Smooth muscle cell (in vitro differentiated cells): ENCODE data around the gene FHL5. TPM values are rescaled to one million over a fixed set of nuclear protein-coding genes. Genes with fewer than 3 reads are reported as not detected.

Experiments
- DNase-seq: peaks from one replicate; lab custom pipeline; 2025; ENCODE audit not compliant: unreplicated experiment; lab: John Stamatoyannopoulos, UW
- H2AFZ ChIP-seq: fragments of 200-600 bp; sonication (generic); 2 replicates; pipeline ENCODE4 v1.6.0; 2016; ENCODE audit warnings: antibody characterized with exemption, low read depth, mild to moderate bottlenecking
- H3F3A ChIP-seq: fragments of 200-600 bp; sonication (generic); 2 replicates; pipeline ENCODE4 v1.6.0; 2017; ENCODE audit warnings: antibody characterized with exemption, low read depth
- H3K27ac ChIP-seq: fragments of 200-600 bp; sonication (generic); 2 replicates; pipeline ENCODE4 v1.5.1; 2016; ENCODE audit warnings: low read depth, mild to moderate bottlenecking
- H3K27me3 ChIP-seq: fragments of 200-600 bp; sonication (generic); 2 replicates; pipeline ENCODE4 v1.6.1; 2016; ENCODE audit warnings: low read depth, mild to moderate bottlenecking
- H3K36me3 ChIP-seq: fragments of 200-600 bp; sonication (generic); 2 replicates; pipeline ENCODE4 v1.5.1; 2016; ENCODE audit warnings: low read depth
- H3K4me1 ChIP-seq: fragments of 200-600 bp; sonication (generic); 2 replicates; pipeline ENCODE4 v1.5.1; 2016; ENCODE audit warnings: low read depth
- H3K4me2 ChIP-seq: fragments of 200-600 bp; sonication (generic); 2 replicates; pipeline ENCODE4 v1.6.0; 2016; ENCODE audit warnings: mild to moderate bottlenecking
- H3K4me3 ChIP-seq: fragments of 200-600 bp; sonication (generic); 2 replicates; pipeline ENCODE4 v1.5.1; 2016; ENCODE audit warnings: mild to moderate bottlenecking
- H3K79me2 ChIP-seq: fragments of 200-600 bp; sonication (generic); 2 replicates; pipeline ENCODE4 v1.6.0; 2016; ENCODE audit warnings: low read depth, mild to moderate bottlenecking
- H3K9ac ChIP-seq: fragments of 200-600 bp; sonication (generic); 2 replicates; pipeline ENCODE4 v1.6.0; 2016; ENCODE audit warnings: low read depth
- H3K9me3 ChIP-seq: fragments of 200-600 bp; sonication (generic); replicated peaks from 2 replicates; pipeline ENCODE4 v1.5.1; 2016; ENCODE audit warnings: low read depth
- H4K20me1 ChIP-seq: fragments of 200-600 bp; sonication (generic); 2 replicates; pipeline ENCODE4 v1.6.0; 2016; ENCODE audit warnings: low read depth
- WGBS: methylation state at CpG from one replicate; pipeline ENCODE4 v1.1.7; 2016; ENCODE audit warnings: low lambda C conversion rate; 5-methylcytosine and 5-hydroxymethylcytosine counted together
- polyA plus RNA-seq: library from polyadenylated mRNA; unstranded; fragments of >200 nt; fragmentation: Nextera tagmentation; extraction: Ambion mirVana; gene quantifications from 2 replicates; pipeline ENCODE4 v1.2.1, GENCODE V29; 2016
- total RNA-seq: library from RNA; depleted of rRNA; stranded (reverse); fragments of >200 nt; gene quantifications from 2 replicates; pipeline ENCODE4 v1.2.3, GENCODE V29; 2014
- TF ChIP-seq, protein P1 (sequence below): fragments of 200-600 bp; sonication (generic); IDR thresholded peaks from 2 replicates; pipeline ENCODE4 v1.5.1; 2017; ENCODE audit warnings: borderline replicate concordance, mild to moderate bottlenecking, antibody characterized with exemption; ENCODE audit not compliant: insufficient read depth, poor library complexity, severe bottlenecking

Gene FHL5
- total and polyA plus RNA-seq, 2 experiments from 2014 or later, result not detected

DNA sequence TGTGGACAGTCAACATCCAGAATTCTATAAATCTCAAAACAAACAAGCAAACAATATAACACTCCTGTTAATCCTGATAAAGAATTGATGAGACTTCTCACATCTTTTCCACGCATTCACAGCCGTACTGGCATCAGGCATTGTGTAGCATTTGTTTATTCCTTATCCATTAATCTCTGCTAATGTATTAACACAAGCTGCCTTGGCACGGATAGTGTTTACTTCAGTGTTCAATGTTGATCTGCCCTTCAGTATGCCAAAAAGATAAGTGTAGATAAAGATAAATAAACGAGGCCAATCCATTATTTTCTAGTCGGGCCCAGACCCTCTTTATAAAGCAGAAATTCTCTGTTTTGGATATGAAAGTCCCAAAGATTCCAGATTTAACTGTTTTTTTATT lies 25.2 kb upstream of the FHL5 start:
- Histone ChIP-seq H3K4me3 (no peak overlapping the region), H3K4me2 (no peak overlapping the region), H3F3A (no peaks in the 10 kb centered on the region), H3K9ac (no peak overlapping the region), H3K9me3 (no peaks in the 10 kb centered on the region), H2AFZ (no peak overlapping the region), H3K4me1 (no peaks in the 10 kb centered on the region), H4K20me1 (no peaks in the 10 kb centered on the region), H3K36me3 (peaks cover 14% of the 10 kb centered on the region), H3K79me2 (no peaks in the 10 kb centered on the region), H3K27ac (no peak overlapping the region), H3K27me3 (no peaks in the 10 kb centered on the region)
- TF ChIP-seq, protein P1, sequence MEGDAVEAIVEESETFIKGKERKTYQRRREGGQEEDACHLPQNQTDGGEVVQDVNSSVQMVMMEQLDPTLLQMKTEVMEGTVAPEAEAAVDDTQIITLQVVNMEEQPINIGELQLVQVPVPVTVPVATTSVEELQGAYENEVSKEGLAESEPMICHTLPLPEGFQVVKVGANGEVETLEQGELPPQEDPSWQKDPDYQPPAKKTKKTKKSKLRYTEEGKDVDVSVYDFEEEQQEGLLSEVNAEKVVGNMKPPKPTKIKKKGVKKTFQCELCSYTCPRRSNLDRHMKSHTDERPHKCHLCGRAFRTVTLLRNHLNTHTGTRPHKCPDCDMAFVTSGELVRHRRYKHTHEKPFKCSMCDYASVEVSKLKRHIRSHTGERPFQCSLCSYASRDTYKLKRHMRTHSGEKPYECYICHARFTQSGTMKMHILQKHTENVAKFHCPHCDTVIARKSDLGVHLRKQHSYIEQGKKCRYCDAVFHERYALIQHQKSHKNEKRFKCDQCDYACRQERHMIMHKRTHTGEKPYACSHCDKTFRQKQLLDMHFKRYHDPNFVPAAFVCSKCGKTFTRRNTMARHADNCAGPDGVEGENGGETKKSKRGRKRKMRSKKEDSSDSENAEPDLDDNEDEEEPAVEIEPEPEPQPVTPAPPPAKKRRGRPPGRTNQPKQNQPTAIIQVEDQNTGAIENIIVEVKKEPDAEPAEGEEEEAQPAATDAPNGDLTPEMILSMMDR, result no peak
- no peak for DNase-seq
- WGBS, result 92% methylated on average over 5 of the region's 5 CpGs

- TF ChIP-seq, protein P1, result peak; percentile 40
- H3K27me3 ChIP-seq, result no peaks in the 10 kb centered on the region
Measured at GRCh38 chr6:96542702-96543101, 20.2 kb upstream of the FHL5 start.

DNA sequence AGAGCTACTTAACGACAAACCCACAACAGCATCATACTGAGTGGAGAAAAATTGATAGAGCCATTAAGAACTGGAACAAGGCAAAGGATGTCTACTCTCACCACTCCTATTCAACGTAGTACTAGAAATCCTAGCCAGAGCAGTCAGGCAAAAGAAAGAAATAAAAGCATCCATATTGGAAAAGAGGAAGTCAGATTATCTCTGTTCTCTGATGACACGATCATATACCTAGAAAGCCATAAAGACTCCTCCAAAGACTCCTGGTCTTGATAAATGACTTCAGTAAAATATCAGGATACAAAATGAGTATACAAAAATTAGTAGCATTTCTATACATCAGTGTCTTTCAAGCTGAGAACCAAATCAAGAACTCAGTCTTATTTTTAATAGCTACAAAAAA lies 17.0 kb upstream of the FHL5 start:
- Histone ChIP-seq H3K27ac (no peak overlapping the region), H3K4me3 (no peak overlapping the region), H3K9ac (no peak overlapping the region), H3K4me1 (no peaks in the 10 kb centered on the region), H3K9me3 (no peaks in the 10 kb centered on the region), H3K79me2 (no peaks in the 10 kb centered on the region), H3K4me2 (no peak overlapping the region), H4K20me1 (no peaks in the 10 kb centered on the region), H3F3A (no peaks in the 10 kb centered on the region), H3K27me3 (no peaks in the 10 kb centered on the region), H2AFZ (no peak overlapping the region), H3K36me3 (peaks cover 50% of the 10 kb centered on the region)
- TF ChIP-seq, protein P1, result no peak
- DNase-seq, result no peak
- WGBS, result 96% methylated on average over 3 of the region's 3 CpGs

More at GRCh38 chr6:96542702-96543101, 20.2 kb upstream of the FHL5 start:
- H3K4me1 ChIP-seq, result no peaks in the 10 kb centered on the region
- H3K27ac ChIP-seq, result no peak overlapping the region
- H4K20me1 ChIP-seq, result no peaks in the 10 kb centered on the region
- no peaks in the 10 kb centered on the region for H3K9me3 ChIP-seq
- no peak overlapping the region for H3K9ac ChIP-seq
- peaks cover 43% of the 10 kb centered on the region for H3K36me3 ChIP-seq
- DNase-seq, result no peak
- no peak overlapping the region for H2AFZ ChIP-seq
- no peaks in the 10 kb centered on the region for H3F3A ChIP-seq
- no peak overlapping the region for H3K4me2 ChIP-seq
- no peak overlapping the region for H3K4me3 ChIP-seq
- H3K79me2 ChIP-seq, result no peaks in the 10 kb centered on the region

- TF ChIP-seq, protein P1, result no peak
- 99% methylated on average over 4 of the region's 4 CpGs for WGBS
- no peak overlapping the region for H3K4me3 ChIP-seq
Measured at GRCh38 chr6:96547654-96548053, 15.3 kb upstream of the FHL5 start.

More at GRCh38 chr6:96547654-96548053, 15.3 kb upstream of the FHL5 start:
- H3K9me3 ChIP-seq, result no peaks in the 10 kb centered on the region
- no peak for DNase-seq
- H3K9ac ChIP-seq, result no peak overlapping the region
- no peaks in the 10 kb centered on the region for H3K79me2 ChIP-seq
- no peaks in the 10 kb centered on the region for H3K4me1 ChIP-seq
- H3K27me3 ChIP-seq, result no peaks in the 10 kb centered on the region
- H4K20me1 ChIP-seq, result no peaks in the 10 kb centered on the region
- H3K36me3 ChIP-seq, result peaks cover 61% of the 10 kb centered on the region
- H2AFZ ChIP-seq, result no peak overlapping the region
- H3K27ac ChIP-seq, result no peak overlapping the region
- H3K4me2 ChIP-seq, result no peak overlapping the region
- no peaks in the 10 kb centered on the region for H3F3A ChIP-seq
